SK-N-SH (cell line): ENCODE results near the gene SLC13A2. TPM values are rescaled to one million over a fixed set of nuclear protein-coding genes. Genes with fewer than 3 reads are reported as not detected.
"Not testable (repeated sequence)": the region's sequence is repeated elsewhere in the genome, so short reads cannot be mapped to it uniquely, and the experiment has no call there.

Experiments
- CTCF ChIA-PET: fragments of 300-600, 350-600 bp; formaldehyde crosslinking; extraction: SDS; loops from one replicate; lab custom pipeline; 2021; lab: Yijun Ruan, JAX
- POLR2A ChIA-PET: fragments of 350-600 bp; sonication (Branson Sonifier 250); formaldehyde crosslinking; extraction: SDS; loops from one replicate; lab custom pipeline; 2020; ENCODE audit warnings: antibody characterized with exemption, inconsistent platforms; lab: Yijun Ruan, JAX
- DNase-seq: peaks from one replicate; pipeline ENCODE4 v3.0.0; 2012
- H2AFZ ChIP-seq: fragments of 200-600 bp; sonication (generic); 2 replicates; pipeline ENCODE4 v1.8.1; 2016; ENCODE audit warnings: antibody characterized with exemption, mild to moderate bottlenecking, low read depth
- H3F3A ChIP-seq: fragments of 200-600 bp; sonication (generic); replicated peaks from 2 replicates; pipeline ENCODE3; 2016; ENCODE audit warnings: antibody characterized with exemption, mild to moderate bottlenecking; ENCODE audit not compliant: insufficient read depth
- H3K27ac ChIP-seq, 2 experiments: fragments of 200-500 bp in 1 of 2; fragments of 200-600 bp in 1 of 2; sonication (Bioruptor generic) in 1 of 2; sonication (generic), shearing (Covaris generic) in 1 of 2; 2 replicates each; pipeline versions ENCODE4 v1.5.1 to v1.6.1; 2014 to 2016; ENCODE audit warnings: low read depth in 2 of 2, inconsistent platforms in 1 of 2, low read length in 1 of 2, mild to moderate bottlenecking in 1 of 2, mixed read lengths in 1 of 2
- H3K27me3 ChIP-seq: fragments of 200-600 bp; sonication (generic), shearing (Covaris generic); 2 replicates; pipeline ENCODE4 v1.6.1; 2016; ENCODE audit warnings: mixed run types; ENCODE audit not compliant: insufficient read depth
- H3K36me3 ChIP-seq, 2 experiments: fragments of 200-500 bp in 1 of 2; fragments of 200-600 bp in 1 of 2; sonication (Bioruptor generic) in 1 of 2; sonication (generic) in 1 of 2; replicated peaks in 1 of 2; 2 replicates each; pipeline versions ENCODE3 to v1.5.1; 2014 to 2016; ENCODE audit warnings: low read length in 1 of 2, mild to moderate bottlenecking in 1 of 2; ENCODE audit not compliant: insufficient read depth in 2 of 2, control insufficient read depth in 1 of 2
- H3K4me1 ChIP-seq, 2 experiments: fragments of 200-500 bp in 1 of 2; fragments of 200-600 bp in 1 of 2; sonication (Bioruptor generic) in 1 of 2; sonication (generic), shearing (Covaris generic) in 1 of 2; 2 replicates each; pipeline versions ENCODE4 v1.5.1 to v1.6.1; 2014 to 2016; ENCODE audit warnings: low read depth in 1 of 2, low read length in 1 of 2, mixed run types in 1 of 2; ENCODE audit not compliant: insufficient read depth in 2 of 2, control insufficient read depth in 1 of 2
- H3K4me2 ChIP-seq: fragments of 200-600 bp; sonication (generic), shearing (Covaris generic); 2 replicates; pipeline ENCODE4 v1.6.1; 2017; ENCODE audit warnings: mixed run types
- H3K4me3 ChIP-seq, 2 experiments: fragments of 200-500 bp in 1 of 2; fragments of 200-600 bp in 1 of 2; sonication (Bioruptor generic) in 1 of 2; sonication (generic), shearing (Covaris generic) in 1 of 2; 2 replicates each; pipeline versions ENCODE4 v1.5.1 to v1.8.1; 2014 to 2016; ENCODE audit warnings: low read depth in 2 of 2, inconsistent platforms in 1 of 2, low read length in 1 of 2, mild to moderate bottlenecking in 1 of 2, mixed read lengths in 1 of 2, moderate library complexity in 1 of 2
- H3K79me2 ChIP-seq: fragments of 200-600 bp; sonication (generic); 2 replicates; pipeline ENCODE4 v1.8.1; 2017; ENCODE audit warnings: mild to moderate bottlenecking; ENCODE audit not compliant: insufficient read depth
- H3K9ac ChIP-seq: fragments of 200-600 bp; sonication (generic); 2 replicates; pipeline ENCODE4 v1.6.1; 2017; ENCODE audit warnings: mixed run types
- H3K9me2 ChIP-seq: fragments of 200-600 bp; sonication (generic); 2 replicates; pipeline ENCODE4 v1.6.1; 2017; ENCODE audit warnings: mixed run types
- H3K9me3 ChIP-seq: fragments of 200-600 bp; sonication (generic); 2 replicates; pipeline ENCODE4 v1.6.1; 2017; ENCODE audit warnings: mixed run types, mild to moderate bottlenecking, moderate library complexity
- H4K20me1 ChIP-seq: fragments of 200-600 bp; sonication (generic); 2 replicates; pipeline ENCODE4 v1.6.1; 2017; ENCODE audit warnings: mild to moderate bottlenecking, mixed run types; ENCODE audit not compliant: insufficient read depth
- EP300 ChIP-seq, 2 experiments: IDR thresholded peaks; 2 replicates each; pipeline versions ENCODE4 v1.4.0 to v1.6.1; 2012; ENCODE audit warnings: borderline replicate concordance in 1 of 2, low read depth in 1 of 2, low read length in 1 of 2
- EZH2phosphoT487 ChIP-seq: fragments of 200-600 bp; sonication (generic); IDR thresholded peaks from 2 replicates; pipeline ENCODE4 v1.6.1; 2017; ENCODE audit warnings: low read depth, mixed run types, mild to moderate bottlenecking, antibody characterized with exemption, moderate library complexity, borderline replicate concordance
- FOXJ3 ChIP-seq: sonication (generic); formaldehyde crosslinking; IDR thresholded peaks from 2 replicates; pipeline ENCODE4 v1.5.1; 2020; ENCODE audit warnings: mild to moderate bottlenecking, missing genetic modification reagents
- FOXM1 ChIP-seq: IDR thresholded peaks from 2 replicates; pipeline ENCODE4 v1.4.0; 2012; ENCODE audit warnings: low read depth, mild to moderate bottlenecking
- GATA2 ChIP-seq: sonication (generic); formaldehyde crosslinking; IDR thresholded peaks from 2 replicates; pipeline ENCODE4 v1.5.0; 2020; ENCODE audit warnings: mild to moderate bottlenecking, missing genetic modification reagents
- NFIC ChIP-seq: IDR thresholded peaks from 2 replicates; pipeline ENCODE4 v1.4.0; 2012; ENCODE audit warnings: borderline replicate concordance
- RFX5 ChIP-seq: IDR thresholded peaks from 2 replicates; pipeline ENCODE4 v1.6.1; 2012; ENCODE audit warnings: mild to moderate bottlenecking, improper control_type of control experiment, low read length
- RXRA ChIP-seq: IDR thresholded peaks from 2 replicates; pipeline ENCODE4 v1.4.0; 2012; ENCODE audit warnings: low read depth, mild to moderate bottlenecking, borderline replicate concordance
- SIN3A ChIP-seq: IDR thresholded peaks from 2 replicates; pipeline ENCODE4 v1.6.1; 2012; ENCODE audit warnings: low read depth, mild to moderate bottlenecking, low read length, moderate library complexity, borderline replicate concordance
- YY1 ChIP-seq: IDR thresholded peaks from 2 replicates; pipeline ENCODE4 v1.4.0; 2012; ENCODE audit warnings: low read depth, mild to moderate bottlenecking
- WGBS: methylation state at CpG from one replicate; pipeline ENCODE4 v1.1.6; 2017; ENCODE audit warnings: low lambda C conversion rate; 5-methylcytosine and 5-hydroxymethylcytosine counted together
- polyA plus RNA-seq, 3 experiments: library from polyadenylated mRNA; depleted of rRNA; stranded (reverse); fragments of >200 nt; gene quantifications; 2 replicates each; pipeline ENCODE4 v1.2.3, GENCODE V29; 2012
- TF ChIP-seq, protein P1 (sequence below): IDR thresholded peaks from 2 replicates; pipeline ENCODE4 v1.6.1; 2012; ENCODE audit warnings: mild to moderate bottlenecking, low read depth, low read length, moderate library complexity
- TF ChIP-seq, protein P2 (sequence below): IDR thresholded peaks from 2 replicates; pipeline ENCODE4; 2012
- TF ChIP-seq, protein P3 (sequence below): IDR thresholded peaks from 2 replicates; pipeline ENCODE4 v1.4.0; 2012; ENCODE audit warnings: low read depth, borderline replicate concordance

Gene SLC13A2
- polyA plus RNA-seq, 1 of the 3 experiments (the other 2 are of a cell fraction): not detected

DNA sequence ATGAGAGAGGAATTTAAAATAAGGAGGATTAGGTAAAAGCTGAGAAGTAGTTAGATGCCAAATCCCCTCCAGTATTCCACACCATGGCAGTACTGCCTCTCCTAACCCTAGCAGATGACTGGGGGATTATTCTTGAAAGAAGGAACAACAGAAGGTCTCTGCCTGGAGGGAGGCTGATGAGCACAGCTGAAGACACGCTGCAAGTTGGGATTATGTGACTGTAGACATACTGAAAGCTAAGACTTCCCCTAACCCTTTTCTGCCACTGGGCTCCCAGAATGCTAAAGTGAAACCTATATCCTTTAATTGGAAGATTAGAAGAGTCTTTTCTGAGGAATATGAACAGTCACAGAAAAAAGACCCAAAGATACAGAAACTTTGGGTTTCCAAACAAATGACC is 39.7 kb upstream of the SLC13A2 start:
- ChIA-PET POLR2A (no interaction called here), CTCF (interaction anchor here (0.5 to 0.9 kb wide), 2 partner anchors 14 to 17 kb away, joined by 3 to 5 read pairs; no protein-coding TSS in a partner anchor)
- WGBS: 14% methylated on average over 1 of the region's 1 CpG

DNA sequence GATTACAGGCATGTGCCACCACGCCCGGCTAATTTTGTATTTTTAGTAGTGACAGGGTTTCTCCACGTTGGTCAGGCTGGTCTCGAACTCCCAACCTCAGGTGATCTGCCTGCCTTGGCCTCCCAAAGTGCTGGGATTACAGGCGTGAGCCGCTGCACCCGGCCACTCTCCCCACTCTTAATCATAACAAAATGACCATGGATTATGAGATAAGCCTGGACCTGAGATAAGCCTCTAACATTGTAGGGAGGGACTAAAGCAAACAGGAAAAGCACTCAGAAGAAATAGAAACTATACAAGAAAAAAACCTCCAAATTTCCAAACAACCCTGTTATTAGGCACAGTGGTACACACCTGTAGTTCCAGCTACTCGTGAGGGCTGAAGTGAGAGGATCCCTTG is 39.1 kb upstream of the SLC13A2 start:
- H3K9me3 ChIP-seq, H3K9me2 ChIP-seq, H3K79me2 ChIP-seq, POLR2A ChIA-PET, H4K20me1 ChIP-seq, H3K4me3 ChIP-seq, H3K36me3 ChIP-seq, H3K27ac ChIP-seq, H3K9ac ChIP-seq, H3K4me2 ChIP-seq, DNase-seq, H3K4me1 ChIP-seq, H3F3A ChIP-seq, H2AFZ ChIP-seq, H3K27me3 ChIP-seq: not testable (repeated sequence)
- CTCF ChIA-PET: interaction anchor here (0.9 kb wide), 1 partner anchor 18 kb away, joined by 5 read pairs; no protein-coding TSS in a partner anchor
- 28% methylated on average over 8 of the region's 8 CpGs for WGBS

More for the DNA sequence above, 39.7 kb upstream of the SLC13A2 start:
- TF ChIP-seq, protein P1, sequence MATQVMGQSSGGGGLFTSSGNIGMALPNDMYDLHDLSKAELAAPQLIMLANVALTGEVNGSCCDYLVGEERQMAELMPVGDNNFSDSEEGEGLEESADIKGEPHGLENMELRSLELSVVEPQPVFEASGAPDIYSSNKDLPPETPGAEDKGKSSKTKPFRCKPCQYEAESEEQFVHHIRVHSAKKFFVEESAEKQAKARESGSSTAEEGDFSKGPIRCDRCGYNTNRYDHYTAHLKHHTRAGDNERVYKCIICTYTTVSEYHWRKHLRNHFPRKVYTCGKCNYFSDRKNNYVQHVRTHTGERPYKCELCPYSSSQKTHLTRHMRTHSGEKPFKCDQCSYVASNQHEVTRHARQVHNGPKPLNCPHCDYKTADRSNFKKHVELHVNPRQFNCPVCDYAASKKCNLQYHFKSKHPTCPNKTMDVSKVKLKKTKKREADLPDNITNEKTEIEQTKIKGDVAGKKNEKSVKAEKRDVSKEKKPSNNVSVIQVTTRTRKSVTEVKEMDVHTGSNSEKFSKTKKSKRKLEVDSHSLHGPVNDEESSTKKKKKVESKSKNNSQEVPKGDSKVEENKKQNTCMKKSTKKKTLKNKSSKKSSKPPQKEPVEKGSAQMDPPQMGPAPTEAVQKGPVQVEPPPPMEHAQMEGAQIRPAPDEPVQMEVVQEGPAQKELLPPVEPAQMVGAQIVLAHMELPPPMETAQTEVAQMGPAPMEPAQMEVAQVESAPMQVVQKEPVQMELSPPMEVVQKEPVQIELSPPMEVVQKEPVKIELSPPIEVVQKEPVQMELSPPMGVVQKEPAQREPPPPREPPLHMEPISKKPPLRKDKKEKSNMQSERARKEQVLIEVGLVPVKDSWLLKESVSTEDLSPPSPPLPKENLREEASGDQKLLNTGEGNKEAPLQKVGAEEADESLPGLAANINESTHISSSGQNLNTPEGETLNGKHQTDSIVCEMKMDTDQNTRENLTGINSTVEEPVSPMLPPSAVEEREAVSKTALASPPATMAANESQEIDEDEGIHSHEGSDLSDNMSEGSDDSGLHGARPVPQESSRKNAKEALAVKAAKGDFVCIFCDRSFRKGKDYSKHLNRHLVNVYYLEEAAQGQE: no peak
- TF ChIP-seq YY1 (no peak), EZH2phosphoT487 (no peak), FOXJ3 (CRISPR knock-in tag) (no peak), RFX5 (no peak), FOXM1 (no peak), SIN3A (no peak), NFIC (no peak), GATA2 (no peak), EP300 (IDR thresholded peaks at IDR 0.05; ENCODE audit: borderline replicate concordance in 1 of 2, low read depth in 1 of 2, low read length in 1 of 2) (no peak), RXRA (no peak)
- TF ChIP-seq, protein P2, sequence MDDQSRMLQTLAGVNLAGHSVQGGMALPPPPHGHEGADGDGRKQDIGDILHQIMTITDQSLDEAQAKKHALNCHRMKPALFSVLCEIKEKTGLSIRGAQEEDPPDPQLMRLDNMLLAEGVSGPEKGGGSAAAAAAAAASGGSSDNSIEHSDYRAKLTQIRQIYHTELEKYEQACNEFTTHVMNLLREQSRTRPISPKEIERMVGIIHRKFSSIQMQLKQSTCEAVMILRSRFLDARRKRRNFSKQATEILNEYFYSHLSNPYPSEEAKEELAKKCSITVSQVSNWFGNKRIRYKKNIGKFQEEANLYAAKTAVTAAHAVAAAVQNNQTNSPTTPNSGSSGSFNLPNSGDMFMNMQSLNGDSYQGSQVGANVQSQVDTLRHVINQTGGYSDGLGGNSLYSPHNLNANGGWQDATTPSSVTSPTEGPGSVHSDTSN: no peak
- TF ChIP-seq, protein P3, sequence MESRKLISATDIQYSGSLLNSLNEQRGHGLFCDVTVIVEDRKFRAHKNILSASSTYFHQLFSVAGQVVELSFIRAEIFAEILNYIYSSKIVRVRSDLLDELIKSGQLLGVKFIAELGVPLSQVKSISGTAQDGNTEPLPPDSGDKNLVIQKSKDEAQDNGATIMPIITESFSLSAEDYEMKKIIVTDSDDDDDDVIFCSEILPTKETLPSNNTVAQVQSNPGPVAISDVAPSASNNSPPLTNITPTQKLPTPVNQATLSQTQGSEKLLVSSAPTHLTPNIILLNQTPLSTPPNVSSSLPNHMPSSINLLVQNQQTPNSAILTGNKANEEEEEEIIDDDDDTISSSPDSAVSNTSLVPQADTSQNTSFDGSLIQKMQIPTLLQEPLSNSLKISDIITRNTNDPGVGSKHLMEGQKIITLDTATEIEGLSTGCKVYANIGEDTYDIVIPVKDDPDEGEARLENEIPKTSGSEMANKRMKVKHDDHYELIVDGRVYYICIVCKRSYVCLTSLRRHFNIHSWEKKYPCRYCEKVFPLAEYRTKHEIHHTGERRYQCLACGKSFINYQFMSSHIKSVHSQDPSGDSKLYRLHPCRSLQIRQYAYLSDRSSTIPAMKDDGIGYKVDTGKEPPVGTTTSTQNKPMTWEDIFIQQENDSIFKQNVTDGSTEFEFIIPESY: no peak
- Histone ChIP-seq H3K4me2 (no peak overlapping the region), H3K9ac (no peak overlapping the region), H3F3A (no peaks in the 10 kb centered on the region), H3K9me3 (no peaks in the 10 kb centered on the region), H4K20me1 (no peaks in the 10 kb centered on the region), H3K27ac (no peak overlapping the region), H3K27me3 (no peaks in the 10 kb centered on the region; the same call in 1 of the 2 replicates), H3K36me3 (no peaks in the 10 kb centered on the region), H2AFZ (no peak overlapping the region), H3K4me1 (no peaks in the 10 kb centered on the region), H3K4me3 (no peak overlapping the region), H3K79me2 (no peaks in the 10 kb centered on the region), H3K9me2 (no peaks in the 10 kb centered on the region)
- no peak for DNase-seq
